Mammary epithelial cell (primary cell): ENCODE measurements around the gene MYO3B.

Experiments used
- EZH2 ChIP-seq: IDR thresholded peaks from 2 replicates; pipeline ENCODE4 v1.6.1; 2012; ENCODE audit warnings: low read length, inconsistent platforms, borderline replicate concordance
- TF ChIP-seq, protein P1 (sequence below), 2 donors: IDR thresholded peaks in 1 of 2; conservative IDR thresholded peaks in 1 of 2; 2 replicates each; pipeline ENCODE4 v1.5.1; 2011 to 2012; ENCODE audit warnings: inconsistent platforms in 2 of 2, low read length in 2 of 2, mild to moderate bottlenecking in 2 of 2, control low read depth in 1 of 2, low read depth in 1 of 2; ENCODE audit not compliant: insufficient read depth in 1 of 2; ENCODE audit errors: extremely low read depth in 1 of 2

- TF ChIP-seq, protein P1, sequence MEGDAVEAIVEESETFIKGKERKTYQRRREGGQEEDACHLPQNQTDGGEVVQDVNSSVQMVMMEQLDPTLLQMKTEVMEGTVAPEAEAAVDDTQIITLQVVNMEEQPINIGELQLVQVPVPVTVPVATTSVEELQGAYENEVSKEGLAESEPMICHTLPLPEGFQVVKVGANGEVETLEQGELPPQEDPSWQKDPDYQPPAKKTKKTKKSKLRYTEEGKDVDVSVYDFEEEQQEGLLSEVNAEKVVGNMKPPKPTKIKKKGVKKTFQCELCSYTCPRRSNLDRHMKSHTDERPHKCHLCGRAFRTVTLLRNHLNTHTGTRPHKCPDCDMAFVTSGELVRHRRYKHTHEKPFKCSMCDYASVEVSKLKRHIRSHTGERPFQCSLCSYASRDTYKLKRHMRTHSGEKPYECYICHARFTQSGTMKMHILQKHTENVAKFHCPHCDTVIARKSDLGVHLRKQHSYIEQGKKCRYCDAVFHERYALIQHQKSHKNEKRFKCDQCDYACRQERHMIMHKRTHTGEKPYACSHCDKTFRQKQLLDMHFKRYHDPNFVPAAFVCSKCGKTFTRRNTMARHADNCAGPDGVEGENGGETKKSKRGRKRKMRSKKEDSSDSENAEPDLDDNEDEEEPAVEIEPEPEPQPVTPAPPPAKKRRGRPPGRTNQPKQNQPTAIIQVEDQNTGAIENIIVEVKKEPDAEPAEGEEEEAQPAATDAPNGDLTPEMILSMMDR (conservative IDR thresholded peaks at IDR 0.05 in 1 of 2, IDR thresholded peaks at IDR 0.05 in 1 of 2; ENCODE audit: extremely low read depth in 1 of 2, insufficient read depth in 1 of 2, low read depth in 1 of 2, low read length in 2 of 2), result no peak
- no peak for TF ChIP-seq EZH2
These were observed 393.7 kb downstream of the MYO3B start for GRCh38 chr2:170571612-170572011.
